ENCODE results near the gene MRPL10.
"Not testable (repeated sequence)": the region's sequence is repeated elsewhere in the genome, so short reads cannot be mapped to it uniquely, and the experiment has no call there.

MRPL10 gene

GRCh38 chr17:47776330-47777197 is 54.8 kb downstream of the MRPL10 start:
- peak; percentile 66 for TF ChIP-seq CTCF (IDR thresholded peaks at IDR 0.05; ENCODE audit: insufficient read depth, missing control alignments)
- DNase-seq (ENCODE audit: insufficient read length, low spot score) (peak; percentile 31), FAIRE-seq (peak; percentile 55)

GRCh38 chr17:47774987-47775580 is 56.3 kb downstream of the MRPL10 start:
- TF ChIP-seq CTCF (IDR thresholded peaks at IDR 0.05; ENCODE audit: insufficient read depth, missing control alignments) = no peak
- no peak for FAIRE-seq
- no peak for DNase-seq (ENCODE audit: insufficient read length, low spot score)

- no peak for TF ChIP-seq CTCF (IDR thresholded peaks at IDR 0.05; ENCODE audit: insufficient read depth, missing control alignments)
- DNase-seq (ENCODE audit: insufficient read length, low spot score) (no peak), FAIRE-seq (no peak)
Measured at GRCh38 chr17:47774331-47774730, 57.0 kb downstream of the MRPL10 start.

- not testable (repeated sequence) for FAIRE-seq; DNase-seq (ENCODE audit: insufficient read length, low spot score)
Measured at GRCh38 chr17:47773649-47774048, 57.7 kb downstream of the MRPL10 start.

All from D721Med (cell line).